Testis (tissue), 2 donors: ENCODE measurements around the gene RPL31.

ENCODE experiments used
- CTCF ChIP-seq, 3 experiments: fragments of 450-650 bp in 2 of 3; fragments of 200-600 bp in 1 of 3; sonication (generic) in 1 of 3; IDR thresholded peaks; one replicate each; pipeline ENCODE4 v1.5.1; 2016 to 2019; ENCODE audit warnings: antibody characterized with exemption in 3 of 3, mild to moderate bottlenecking in 2 of 3, moderate library complexity in 1 of 3
- POLR2A ChIP-seq: fragments of 450-650 bp; IDR thresholded peaks from one replicate; pipeline ENCODE4 v1.6.1; 2017; ENCODE audit warnings: antibody characterized with exemption, mild to moderate bottlenecking, moderate library complexity

DNA sequence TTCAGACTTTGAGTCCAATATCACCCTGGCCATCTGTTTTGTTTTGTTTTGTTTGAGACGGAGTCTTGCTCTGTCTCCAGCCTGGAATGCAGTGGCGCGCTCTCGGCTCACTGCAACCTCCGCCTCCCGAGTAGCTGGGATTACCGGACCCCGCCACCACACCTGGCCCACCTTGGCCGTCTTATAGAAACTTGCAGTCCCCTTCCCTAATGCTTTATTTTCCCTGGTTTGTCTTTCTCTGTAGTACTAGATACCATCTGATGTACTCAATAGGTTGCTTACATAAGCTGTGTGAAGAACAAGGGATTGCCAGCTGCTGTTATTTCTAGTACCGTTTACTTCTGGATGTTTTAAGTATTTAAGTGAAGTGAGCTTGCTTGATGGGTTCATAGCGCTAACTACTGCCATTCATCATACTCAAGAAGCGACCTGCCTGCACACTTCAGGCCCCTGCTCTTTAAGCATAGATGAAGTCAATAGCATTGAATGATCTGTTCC is 1.2 kb downstream of the RPL31 start:
- no peak for TF ChIP-seq CTCF (IDR thresholded peaks at IDR 0.05)
- no peak for TF ChIP-seq POLR2A
